Transverse colon (tissue), 3 donors: ENCODE results near the gene PDE6D.

Source experiments
- CTCF ChIP-seq, 5 experiments: fragments of 200-600 bp in 3 of 5; fragments of 450-650 bp in 2 of 5; sonication (generic) in 3 of 5; IDR thresholded peaks; 1 replicate in 2 of 5; 2 replicates in 3 of 5; pipeline ENCODE4 v1.5.1; 2016 to 2017; ENCODE audit warnings: antibody characterized with exemption in 5 of 5, inconsistent platforms in 3 of 5, mild to moderate bottlenecking in 2 of 5, moderate library complexity in 1 of 5
- EP300 ChIP-seq: sonication (generic); formaldehyde crosslinking; IDR thresholded peaks from one replicate; pipeline ENCODE4 v1.6.1; 2017; ENCODE audit warnings: antibody characterized with exemption, low read depth

- TF ChIP-seq CTCF (IDR thresholded peaks at IDR 0.05): no peak
- TF ChIP-seq EP300: no peak
Measured at GRCh38 chr2:231803501-231804138, 22.5 kb upstream of the PDE6D start.
